Measurements from ENCODE around the gene CLEC4M.

- TF ChIP-seq CTCF (IDR thresholded peaks at IDR 0.05) (no peak), EP300 (IDR thresholded peaks at IDR 0.05) (no peak), POLR2A (IDR thresholded peaks at IDR 0.05) (no peak)
Observed at GRCh38 chr19:7762719-7763293, at the start of gene CLEC4M.
